Stimulated activated CD4-positive, alpha-beta T cell treated with anti-CD3 and anti-CD28 coated beads, TNF-alpha, amount 100 ng/mL, for 48 hours (primary cell): ENCODE measurements around the gene CERS6.
A peak's percentile ranks its signal among the peaks of the same experiment; 100 is the strongest.
"Not testable (repeated sequence)": the region's sequence is repeated elsewhere in the genome, so short reads cannot be mapped to it uniquely, and the experiment has no call there.

Experiments used
- DNase-seq, 3 donors: peaks; one replicate each; pipeline ENCODE4 v3.0.0-alpha.2; 2020; ENCODE audit warnings: low read depth in 3 of 3

CERS6 gene, protein sequence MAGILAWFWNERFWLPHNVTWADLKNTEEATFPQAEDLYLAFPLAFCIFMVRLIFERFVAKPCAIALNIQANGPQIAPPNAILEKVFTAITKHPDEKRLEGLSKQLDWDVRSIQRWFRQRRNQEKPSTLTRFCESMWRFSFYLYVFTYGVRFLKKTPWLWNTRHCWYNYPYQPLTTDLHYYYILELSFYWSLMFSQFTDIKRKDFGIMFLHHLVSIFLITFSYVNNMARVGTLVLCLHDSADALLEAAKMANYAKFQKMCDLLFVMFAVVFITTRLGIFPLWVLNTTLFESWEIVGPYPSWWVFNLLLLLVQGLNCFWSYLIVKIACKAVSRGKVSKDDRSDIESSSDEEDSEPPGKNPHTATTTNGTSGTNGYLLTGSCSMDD

DNA sequence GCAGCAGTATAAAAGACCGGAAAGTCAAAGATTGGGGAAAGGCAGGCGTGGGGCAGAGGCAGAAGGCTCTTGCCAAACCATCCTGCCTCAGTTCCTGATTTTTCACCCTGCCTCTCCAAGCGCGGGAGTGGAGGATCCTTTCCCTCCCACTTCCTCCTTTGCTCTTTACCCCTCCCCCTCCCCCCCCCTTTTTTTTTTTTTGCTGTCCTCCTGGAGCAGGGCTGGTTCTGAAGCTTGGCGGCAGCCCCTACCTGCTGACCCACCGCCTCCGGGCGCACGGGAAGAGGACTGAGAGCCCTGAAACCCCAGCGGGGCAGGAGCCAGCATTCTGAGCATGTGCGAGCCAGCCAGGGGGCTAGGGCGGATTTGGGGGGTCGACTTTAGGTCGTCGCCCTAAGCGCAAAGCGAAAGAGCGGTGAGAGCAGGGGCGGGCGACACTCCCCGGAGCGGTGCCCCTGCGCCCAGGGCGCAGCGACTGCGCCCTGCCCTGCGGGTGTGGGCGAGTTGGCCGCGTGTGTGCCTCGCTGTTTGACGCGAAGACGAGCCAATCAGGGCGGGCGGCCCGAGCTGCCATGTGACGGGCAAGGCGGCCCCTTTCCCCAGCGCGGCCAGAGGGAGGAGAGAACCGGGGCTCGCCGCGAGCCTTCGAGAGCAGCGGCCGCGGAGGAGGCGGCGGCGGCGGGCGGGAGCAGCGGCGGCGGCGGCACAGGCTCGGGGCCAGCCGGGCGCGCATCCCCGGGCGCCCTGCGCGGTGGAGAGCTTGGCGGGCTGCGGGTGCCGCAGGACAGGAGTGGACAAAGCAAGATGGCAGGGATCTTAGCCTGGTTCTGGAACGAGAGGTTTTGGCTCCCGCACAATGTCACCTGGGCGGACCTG lies at the start of gene CERS6:
CERS6 (plus strand) TSS at position 628 of the 876 bp plus-strand sequence; CDS start at position 805, 177 bp downstream.
- DNase-seq: peak; percentile 80 to 85 (median 84)

DNA sequence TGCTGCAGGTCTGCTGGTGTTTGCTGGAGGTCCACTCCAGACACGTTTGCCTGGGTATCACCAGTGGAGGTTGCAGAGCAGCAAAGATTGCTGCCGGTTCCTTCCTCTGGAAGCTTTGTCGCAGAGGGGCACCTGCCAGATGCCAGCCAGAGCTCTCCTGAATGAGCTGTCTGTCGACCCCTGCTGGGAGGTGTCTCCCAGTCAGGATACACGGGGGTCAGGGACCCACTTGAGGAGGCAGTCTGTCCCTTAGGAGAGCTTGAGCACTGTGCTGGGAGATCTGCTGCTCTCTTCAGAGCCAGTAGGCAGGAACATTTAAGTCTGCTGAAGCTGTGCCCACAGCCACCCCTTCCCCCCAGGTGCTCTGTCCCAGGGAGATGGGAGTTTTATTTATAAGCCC lies 43.8 kb upstream of the CERS6 start:
- not testable (repeated sequence) for DNase-seq

DNA sequence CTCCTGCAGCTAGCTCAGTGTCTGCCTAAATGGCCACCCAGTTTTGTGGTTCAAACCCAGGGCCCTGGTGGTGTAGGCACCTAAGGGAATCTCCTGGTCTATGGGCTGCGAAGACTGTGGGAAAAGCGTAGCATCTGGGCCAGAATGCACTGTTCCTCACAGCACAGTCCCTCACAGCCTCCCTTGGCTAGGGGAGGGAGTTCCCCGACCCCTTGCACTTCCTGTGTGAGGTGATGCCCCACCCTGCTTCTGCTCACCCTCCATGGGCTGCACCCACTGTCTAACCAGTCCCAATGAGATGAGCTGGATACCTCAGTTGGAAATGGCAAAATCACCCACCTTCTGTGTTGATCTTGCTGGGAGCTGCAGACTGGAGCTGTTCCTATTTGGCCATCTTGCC lies 43.0 kb upstream of the CERS6 start:
- not testable (repeated sequence) for DNase-seq

DNA sequence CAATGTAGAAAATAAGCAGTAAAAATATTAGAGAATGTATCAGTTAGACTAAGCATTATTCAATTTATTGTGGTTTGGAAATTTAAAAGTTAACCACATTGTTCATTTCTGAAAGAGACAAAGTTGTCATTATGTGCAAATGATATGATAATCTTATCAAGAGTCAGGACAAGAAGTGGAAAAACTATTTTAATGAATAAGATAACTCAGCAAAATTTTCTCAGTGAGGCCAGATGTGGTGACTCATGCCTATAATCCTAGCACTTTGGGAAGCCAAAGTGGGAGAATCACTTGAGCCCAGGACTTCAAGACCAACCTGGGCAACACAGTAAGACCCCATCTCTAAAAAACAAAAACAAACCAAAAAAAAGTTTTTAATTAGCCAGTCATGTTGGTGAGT lies 39.5 kb upstream of the CERS6 start:
- DNase-seq: no peak

DNA sequence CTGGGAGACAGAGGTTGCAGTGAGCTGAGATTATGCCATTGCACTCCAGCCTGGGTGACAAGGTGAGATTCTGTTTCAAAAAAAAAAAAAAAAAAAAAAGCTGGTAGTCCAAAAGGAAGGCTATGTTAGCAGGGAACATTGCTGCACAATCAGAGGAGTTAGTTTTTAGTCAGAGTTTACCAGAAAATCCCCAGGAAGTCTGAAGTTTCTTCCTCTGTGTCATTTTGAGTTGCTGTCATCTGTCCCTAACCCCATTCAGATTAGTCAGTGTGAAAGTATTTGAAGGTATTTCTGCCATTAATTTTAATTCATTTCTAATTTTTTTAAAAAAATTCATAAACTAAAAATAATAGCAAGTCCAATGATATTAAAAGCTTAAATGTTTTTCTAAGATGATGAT lies 33.5 kb upstream of the CERS6 start:
- DNase-seq: no peak

DNA sequence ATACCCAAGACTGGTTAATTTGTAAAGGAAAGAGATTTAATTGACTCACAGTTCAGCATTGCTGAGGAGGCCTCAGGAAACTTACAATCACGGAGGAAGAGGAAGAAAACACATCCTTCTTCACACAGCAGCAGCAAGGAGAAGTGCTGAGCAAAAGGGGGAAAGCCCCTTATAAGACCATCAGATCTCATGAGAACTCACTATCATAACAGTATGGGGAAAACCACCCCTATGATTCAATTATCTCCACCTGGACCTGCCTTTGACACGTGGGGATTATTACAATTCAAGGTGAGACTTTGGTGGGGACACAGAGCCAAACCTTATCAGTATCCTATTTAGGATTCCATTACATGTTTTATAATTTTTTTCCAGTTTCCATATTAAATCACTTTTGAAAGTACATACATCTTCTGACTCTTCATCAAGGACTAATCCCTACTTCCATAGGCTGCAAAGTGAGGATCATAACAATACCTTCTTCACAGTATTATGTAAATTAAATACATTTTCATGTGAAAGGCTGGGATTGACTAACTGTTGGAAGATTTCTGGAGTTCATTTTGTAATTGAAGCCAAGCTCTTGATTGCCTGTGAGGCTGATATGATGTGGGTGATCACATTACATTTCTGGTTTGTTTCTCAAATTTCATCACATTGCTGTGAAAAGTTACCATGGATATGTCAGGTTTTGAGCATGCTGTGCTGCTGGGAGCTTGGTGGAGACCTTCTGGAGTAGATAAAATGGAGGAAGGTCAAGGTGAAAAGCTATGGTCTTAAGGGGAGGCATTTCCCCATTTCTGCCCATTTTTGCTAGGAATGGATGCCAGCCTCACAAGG lies 31.7 kb upstream of the CERS6 start:
- no peak for DNase-seq

DNA sequence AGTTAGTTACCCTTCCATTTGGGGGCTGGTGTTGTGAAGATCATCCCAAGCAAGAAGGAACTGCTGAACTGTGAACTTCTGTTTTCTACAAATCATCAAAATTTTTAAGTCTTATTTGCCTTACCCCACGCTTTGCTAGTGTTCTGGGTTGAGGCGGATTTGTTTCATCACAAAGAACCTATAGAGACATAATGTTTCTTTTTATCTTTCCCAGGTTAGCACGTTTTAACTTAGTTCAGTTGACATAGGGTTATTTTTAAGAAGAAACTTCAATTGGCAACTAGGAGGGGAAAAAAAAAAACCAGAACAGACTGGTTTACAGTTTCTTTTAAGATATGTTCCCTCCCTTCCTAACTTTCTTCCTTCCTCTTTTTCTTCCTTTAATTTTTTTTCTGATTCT lies 31.1 kb upstream of the CERS6 start:
- no peak for DNase-seq

DNA sequence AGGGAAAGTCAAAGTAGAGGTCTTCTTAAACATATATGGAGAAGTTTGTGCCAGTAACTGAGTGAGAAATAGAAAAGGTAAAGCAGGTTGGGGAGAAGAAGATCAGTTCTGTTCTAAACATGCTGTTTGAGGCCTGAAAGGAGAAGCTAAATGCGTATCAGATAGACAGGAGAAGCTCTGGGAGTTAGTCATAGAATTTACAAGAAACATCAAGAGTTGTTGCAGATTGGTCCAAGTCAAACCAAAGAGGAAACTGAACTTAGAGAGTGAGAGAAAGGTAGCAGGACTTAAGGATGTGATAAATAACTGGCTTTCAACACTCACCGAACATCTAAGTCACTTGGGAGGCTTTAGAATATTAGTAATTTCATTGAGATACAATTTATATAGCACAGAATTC lies 29.2 kb upstream of the CERS6 start:
- no peak for DNase-seq

DNA sequence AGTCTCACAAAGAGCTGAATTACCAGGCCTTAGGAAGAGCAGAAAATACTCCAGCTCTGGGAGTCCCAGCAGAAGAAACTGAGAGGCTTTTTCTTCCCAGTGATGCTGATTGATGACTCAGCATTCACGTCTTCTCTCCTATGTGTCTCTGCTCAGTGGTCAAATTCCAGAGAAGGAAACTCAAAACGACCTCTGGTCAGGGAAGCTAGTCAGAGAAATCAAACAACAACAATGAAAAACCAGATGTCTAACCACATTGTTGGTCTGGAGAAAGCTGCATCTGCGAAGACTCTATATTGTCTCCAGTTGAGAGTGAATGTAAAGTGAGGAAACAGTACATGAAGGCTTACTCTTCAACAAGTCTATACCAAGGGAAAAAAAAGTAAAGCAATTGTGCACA lies 28.6 kb upstream of the CERS6 start:
- no peak for DNase-seq

DNA sequence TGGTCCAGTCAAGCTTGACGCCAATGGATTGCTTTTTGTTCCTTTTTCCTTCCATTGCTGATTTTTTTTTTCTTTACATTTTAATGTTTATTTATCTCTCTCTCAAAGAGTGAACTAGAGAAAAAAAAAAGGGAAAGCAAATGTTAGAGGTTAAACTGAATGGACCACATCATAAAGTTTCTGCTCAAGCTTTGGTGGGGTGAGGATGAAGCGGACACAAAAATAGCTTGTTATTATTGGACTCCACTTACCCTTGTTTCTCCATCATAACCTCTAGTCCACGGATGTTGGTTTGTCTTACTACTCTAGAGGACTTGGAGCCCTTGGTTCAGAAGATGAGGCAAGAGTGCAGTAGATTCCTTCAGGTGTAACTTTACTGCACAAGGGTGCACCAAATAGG lies 27.6 kb upstream of the CERS6 start:
- no peak for DNase-seq

DNA sequence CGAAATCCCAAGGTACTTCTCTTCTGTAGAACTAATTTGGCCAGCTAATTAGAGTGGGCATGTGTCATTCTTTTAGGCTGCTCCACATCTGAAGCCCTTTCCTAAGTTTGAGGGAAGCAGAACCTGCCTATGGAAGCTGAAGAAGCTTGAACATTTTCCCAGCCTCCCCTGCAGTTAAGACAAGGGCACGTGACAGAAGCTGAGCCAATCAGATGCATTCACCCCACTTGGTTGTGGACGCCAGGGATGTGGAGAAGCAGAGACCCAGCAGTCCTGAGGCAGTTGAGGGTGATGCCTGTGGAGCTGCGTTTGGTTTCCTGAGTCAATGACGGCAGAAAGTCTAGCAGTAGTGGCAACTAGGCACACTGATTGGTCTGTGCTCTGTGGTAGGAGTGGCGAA lies 26.1 kb upstream of the CERS6 start:
- DNase-seq: no peak

DNA sequence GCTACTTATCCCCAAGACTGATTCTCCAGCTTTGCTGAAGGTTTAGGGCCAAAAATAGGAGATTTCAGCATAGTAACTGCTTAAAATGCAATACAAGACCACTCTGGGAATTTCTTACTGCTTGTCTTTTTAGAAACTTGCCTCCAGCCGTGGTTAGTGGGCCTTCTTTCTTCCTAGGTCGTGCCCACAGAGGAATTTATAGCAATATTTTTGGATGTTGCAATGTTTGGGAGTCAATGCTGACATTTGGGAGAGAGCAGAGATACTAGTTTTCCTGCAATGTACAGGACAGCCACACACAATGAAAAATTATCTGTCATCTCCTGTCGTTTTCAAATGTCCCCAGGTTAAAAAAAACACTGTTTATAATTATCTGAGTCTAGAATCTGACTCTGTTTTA lies 25.6 kb upstream of the CERS6 start:
- no peak for DNase-seq

DNA sequence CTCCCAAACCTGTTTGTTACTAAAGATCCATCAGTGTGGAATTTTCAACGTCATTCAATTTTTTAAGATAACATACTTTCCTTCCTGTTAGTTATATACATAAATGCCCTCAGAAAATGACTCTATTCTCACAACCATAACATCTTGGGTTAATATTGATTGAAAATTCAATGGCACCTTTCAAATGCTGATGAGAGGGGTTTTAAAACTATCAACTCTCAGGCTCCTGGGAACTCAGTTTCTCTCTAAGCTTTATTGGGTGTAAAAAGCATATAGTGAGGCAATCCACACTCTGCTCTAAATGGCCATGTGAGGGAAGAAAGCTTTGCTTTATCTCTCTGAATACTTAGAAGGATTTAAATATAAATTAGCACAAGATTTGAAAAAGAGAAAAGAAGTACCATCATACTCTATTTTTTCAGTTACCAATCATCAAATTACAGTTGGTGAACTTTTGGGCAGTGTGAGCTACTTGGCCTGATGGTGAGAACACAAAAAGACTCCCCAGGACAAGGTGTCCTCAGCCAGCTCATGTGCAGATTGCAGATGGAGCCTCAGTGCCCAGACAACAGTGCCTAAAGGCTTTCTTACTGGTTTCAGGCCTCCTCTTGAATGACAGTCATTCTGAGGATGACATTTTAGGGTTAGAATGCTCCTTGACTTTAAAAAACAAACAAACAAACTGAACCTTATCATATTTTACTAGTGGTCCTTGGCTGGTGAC lies 24.6 kb upstream of the CERS6 start:
- no peak for DNase-seq

DNA sequence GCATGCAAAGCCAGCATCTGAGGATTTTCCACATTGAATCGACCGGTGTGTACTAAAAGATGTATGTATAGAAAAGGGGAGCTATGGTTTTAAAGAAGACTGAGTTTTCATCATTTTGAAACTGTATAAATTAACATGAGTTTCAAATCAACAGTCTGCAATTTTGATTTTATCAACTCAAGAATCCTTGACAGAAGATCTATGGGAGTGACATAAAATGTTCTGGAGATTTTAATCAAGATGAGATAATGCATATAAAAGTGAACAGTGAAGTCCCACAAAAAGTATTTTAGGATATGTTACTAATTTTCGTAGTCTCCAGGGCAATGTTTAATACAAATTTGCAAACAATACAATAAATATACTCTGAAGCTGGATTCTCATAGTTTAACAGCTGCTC lies 24.0 kb upstream of the CERS6 start:
- DNase-seq: no peak

DNA sequence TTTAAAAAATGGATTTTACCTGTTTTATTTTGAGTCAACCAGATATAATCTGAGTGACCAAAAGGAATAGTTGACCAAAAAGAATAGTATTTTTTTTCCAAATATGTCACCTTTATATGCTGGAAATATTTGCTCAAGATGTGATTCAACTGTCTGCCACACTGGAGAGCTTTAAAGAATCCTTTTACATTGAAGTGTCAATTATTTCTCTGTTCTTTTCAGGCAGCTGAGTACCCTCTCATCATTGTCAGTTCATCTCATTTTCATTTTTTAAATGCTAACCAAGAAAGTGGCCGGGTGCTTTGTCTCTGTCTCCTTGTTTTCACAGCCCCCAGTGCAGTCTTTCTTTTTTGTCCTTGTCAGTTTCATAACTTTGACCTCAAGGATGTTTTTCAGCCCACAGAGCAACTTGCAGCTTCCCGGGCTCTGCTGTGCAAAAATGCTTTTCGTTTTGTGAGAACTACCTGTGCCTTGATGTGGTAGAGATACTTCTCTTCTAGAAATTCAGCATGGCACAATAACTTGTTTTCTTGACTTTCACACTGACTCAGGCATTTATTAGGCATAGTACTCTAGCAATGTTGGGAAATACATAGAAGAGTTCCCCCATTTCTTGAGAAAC lies 23.4 kb upstream of the CERS6 start:
- DNase-seq: peak in 1 of 3 donors; percentile 21

DNA sequence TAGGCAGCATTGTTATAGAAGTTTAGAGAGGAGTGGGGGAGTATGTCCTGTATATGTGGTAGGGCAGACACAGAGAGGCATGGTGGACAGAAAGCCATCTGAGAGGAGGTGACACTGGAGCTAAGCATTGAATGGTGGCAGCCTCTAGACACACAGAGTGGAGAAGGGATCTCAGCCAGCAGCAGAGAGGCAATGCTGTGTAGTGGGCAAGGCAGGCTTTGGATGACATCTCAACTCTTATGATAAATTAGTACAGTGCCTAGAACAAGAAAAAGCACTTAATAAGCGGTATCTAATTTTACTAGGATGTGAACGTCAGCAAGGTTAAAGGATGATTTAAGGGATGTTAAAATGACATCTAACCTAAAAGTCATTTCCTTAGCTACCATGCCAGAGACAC lies 22.5 kb upstream of the CERS6 start:
- DNase-seq: no peak

DNA sequence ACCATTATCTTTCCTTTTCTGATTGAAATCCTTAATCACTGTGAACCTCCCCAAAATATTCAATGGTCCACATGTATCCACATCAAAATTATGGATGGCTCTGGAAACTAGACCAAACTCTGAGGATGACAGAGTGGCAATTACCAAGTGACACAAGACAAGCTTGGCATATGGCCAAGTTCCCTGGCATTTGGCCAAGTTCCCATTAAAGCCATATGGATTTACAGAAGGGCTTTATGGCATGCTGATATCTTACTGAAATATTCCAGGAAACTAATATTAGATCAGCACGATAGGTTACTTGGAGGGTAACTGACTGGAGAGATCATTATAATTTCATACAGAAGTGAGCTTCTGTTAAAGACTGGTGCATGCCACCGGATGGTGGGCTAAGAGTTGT lies 21.9 kb upstream of the CERS6 start:
- DNase-seq: no peak

DNA sequence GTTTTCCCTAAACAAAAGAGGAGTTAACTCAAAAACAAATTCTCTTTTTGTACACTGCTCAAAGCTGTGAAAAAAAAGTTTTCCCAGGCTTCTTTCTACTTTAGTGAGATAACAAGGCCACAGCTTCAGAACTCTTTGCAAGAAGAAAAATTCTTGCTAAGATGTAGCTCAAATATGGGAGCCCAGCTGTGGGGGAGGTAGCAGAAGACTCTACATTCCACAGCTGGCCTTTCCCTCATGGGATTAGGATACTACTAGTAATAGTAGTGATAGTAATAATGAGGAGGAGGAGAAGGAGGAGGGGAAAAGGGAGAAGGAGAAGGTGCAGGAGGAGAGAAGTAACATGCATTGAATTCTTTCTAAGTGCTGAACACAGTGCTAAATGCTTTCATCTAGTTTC lies 19.2 kb upstream of the CERS6 start:
- DNase-seq: no peak

DNA sequence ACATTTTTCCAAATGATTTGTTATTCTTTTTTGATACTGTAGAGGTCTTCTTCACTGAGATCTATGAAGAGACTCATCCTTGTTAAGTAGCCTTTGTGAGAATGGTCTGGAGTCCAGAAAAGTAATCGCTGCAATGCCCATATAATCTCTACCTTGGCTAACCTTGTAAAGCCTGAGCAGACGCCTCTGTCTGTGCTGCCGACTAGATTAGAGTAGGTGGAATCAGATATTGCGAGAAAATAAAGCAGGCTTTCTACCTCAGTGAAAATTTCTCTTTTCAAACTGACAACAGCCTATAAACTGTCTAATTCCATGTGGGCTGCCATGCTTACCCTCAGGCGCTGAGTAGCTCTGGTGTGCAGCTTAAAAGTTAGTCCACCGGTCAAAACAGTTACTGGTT lies 17.5 kb upstream of the CERS6 start:
- DNase-seq: no peak

DNA sequence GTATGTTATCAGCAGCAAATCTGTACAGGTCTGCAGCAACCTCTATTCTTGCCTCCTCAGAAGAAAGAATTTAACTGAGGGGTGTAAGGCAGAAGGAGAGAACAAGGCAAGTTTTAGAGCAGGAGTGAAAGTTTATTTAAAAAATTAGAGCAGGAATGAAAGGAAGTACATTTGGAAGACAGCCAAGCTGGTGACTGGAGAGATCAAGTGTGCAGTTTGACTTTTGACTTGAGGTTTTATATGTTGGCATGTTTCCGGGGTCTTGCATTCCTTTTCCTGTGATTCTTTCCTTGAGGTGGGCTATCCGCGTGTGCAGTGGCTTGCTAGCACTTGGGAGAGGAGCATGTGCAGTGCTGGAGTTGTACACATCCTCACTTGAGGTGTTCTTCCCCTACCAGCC lies 16.5 kb upstream of the CERS6 start:
- no peak for DNase-seq
